ENCODE results near the gene KMT5B. TPM values are rescaled to one million over a fixed set of nuclear protein-coding genes. Genes with fewer than 3 reads are reported as not detected.

KMT5B gene
- total and polyA plus RNA-seq, 4 donors, result 15.1 to 78.2 (median 26.1) TPM

- Histone ChIP-seq H3K27me3 (ENCODE audit: control insufficient read depth in 3 of 3, insufficient read depth in 3 of 3, low read length in 2 of 3) (no peaks in the 10 kb centered on the region), H3K27ac (ENCODE audit: low read depth in 1 of 2, low read length in 1 of 2) (peak overlapping the region in 1 of 2 donors; percentile 4), H3K4me3 (no peak overlapping the region), H3K9ac (ENCODE audit: insufficient read depth in 1 of 2, low read length in 2 of 2) (no peak overlapping the region), H3K9me3 (ENCODE audit: control insufficient read depth in 4 of 4, insufficient read depth in 3 of 4, low read length in 3 of 4) (no peaks in the 10 kb centered on the region), H3K4me1 (ENCODE audit: control insufficient read depth in 5 of 5, insufficient read depth in 5 of 5, low read length in 5 of 5) (peaks cover 0 to 23% (median 9%) of the 10 kb centered on the region in 5 donors), H3K36me3 (ENCODE audit: control insufficient read depth in 4 of 4, insufficient read depth in 4 of 4, low read length in 4 of 4) (no peaks in the 10 kb centered on the region)
- 57 to 70% methylated on average over 9 of the region's 9 CpGs for WGBS, 2 donors
- peak in 2 of 3 donors; percentile 66 to 70 for DNase-seq
- no peak for ATAC-seq (ENCODE audit: insufficient read depth, low FRiP score)
- TF ChIP-seq CTCF (IDR thresholded peaks at IDR 0.05; ENCODE audit: control extremely low read depth, extremely low read depth), result no peak
These were observed 72.4 kb downstream of the KMT5B start for GRCh38 chr11:68140496-68141245.

- Histone ChIP-seq H3K4me3 (no peak overlapping the region), H3K27me3 (ENCODE audit: control insufficient read depth in 3 of 3, insufficient read depth in 3 of 3, low read length in 2 of 3) (no peaks in the 10 kb centered on the region), H3K36me3 (ENCODE audit: control insufficient read depth in 4 of 4, insufficient read depth in 4 of 4, low read length in 4 of 4) (no peaks in the 10 kb centered on the region), H3K27ac (ENCODE audit: low read depth in 1 of 2, low read length in 1 of 2) (no peak overlapping the region), H3K4me1 (ENCODE audit: control insufficient read depth in 5 of 5, insufficient read depth in 5 of 5, low read length in 5 of 5) (peaks cover 0 to 23% (median 9%) of the 10 kb centered on the region in 5 donors), H3K9ac (ENCODE audit: insufficient read depth in 1 of 2, low read length in 2 of 2) (no peak overlapping the region), H3K9me3 (ENCODE audit: control insufficient read depth in 4 of 4, insufficient read depth in 3 of 4, low read length in 3 of 4) (no peaks in the 10 kb centered on the region)
- ATAC-seq (ENCODE audit: insufficient read depth, low FRiP score) (no peak), DNase-seq (no peak)
- WGBS, 2 donors, result 59 to 68% methylated on average over 4 of the region's 4 CpGs
- TF ChIP-seq CTCF (IDR thresholded peaks at IDR 0.05; ENCODE audit: control extremely low read depth, extremely low read depth), result no peak
These were observed 74.9 kb downstream of the KMT5B start for GRCh38 chr11:68138237-68138636.

GRCh38 chr11:68137833-68138232, 75.3 kb downstream of the KMT5B start:
- Histone ChIP-seq H3K9ac (ENCODE audit: insufficient read depth in 1 of 2, low read length in 2 of 2) (no peak overlapping the region), H3K27ac (ENCODE audit: low read depth in 1 of 2, low read length in 1 of 2) (no peak overlapping the region), H3K4me1 (ENCODE audit: control insufficient read depth in 5 of 5, insufficient read depth in 5 of 5, low read length in 5 of 5) (peaks cover 0 to 23% (median 9%) of the 10 kb centered on the region in 5 donors), H3K4me3 (no peak overlapping the region), H3K36me3 (ENCODE audit: control insufficient read depth in 4 of 4, insufficient read depth in 4 of 4, low read length in 4 of 4) (no peaks in the 10 kb centered on the region), H3K27me3 (ENCODE audit: control insufficient read depth in 3 of 3, insufficient read depth in 3 of 3, low read length in 2 of 3) (no peaks in the 10 kb centered on the region), H3K9me3 (ENCODE audit: control insufficient read depth in 4 of 4, insufficient read depth in 3 of 4, low read length in 3 of 4) (no peaks in the 10 kb centered on the region)
- WGBS, 2 donors, result 55 to 81% methylated on average over 5 of the region's 5 CpGs
- DNase-seq, result peak in 1 of 3 donors; percentile 56
- no peak for TF ChIP-seq CTCF (IDR thresholded peaks at IDR 0.05; ENCODE audit: control extremely low read depth, extremely low read depth)
- no peak for ATAC-seq (ENCODE audit: insufficient read depth, low FRiP score)
